ENCODE results near the gene ARID3C.

DNA sequence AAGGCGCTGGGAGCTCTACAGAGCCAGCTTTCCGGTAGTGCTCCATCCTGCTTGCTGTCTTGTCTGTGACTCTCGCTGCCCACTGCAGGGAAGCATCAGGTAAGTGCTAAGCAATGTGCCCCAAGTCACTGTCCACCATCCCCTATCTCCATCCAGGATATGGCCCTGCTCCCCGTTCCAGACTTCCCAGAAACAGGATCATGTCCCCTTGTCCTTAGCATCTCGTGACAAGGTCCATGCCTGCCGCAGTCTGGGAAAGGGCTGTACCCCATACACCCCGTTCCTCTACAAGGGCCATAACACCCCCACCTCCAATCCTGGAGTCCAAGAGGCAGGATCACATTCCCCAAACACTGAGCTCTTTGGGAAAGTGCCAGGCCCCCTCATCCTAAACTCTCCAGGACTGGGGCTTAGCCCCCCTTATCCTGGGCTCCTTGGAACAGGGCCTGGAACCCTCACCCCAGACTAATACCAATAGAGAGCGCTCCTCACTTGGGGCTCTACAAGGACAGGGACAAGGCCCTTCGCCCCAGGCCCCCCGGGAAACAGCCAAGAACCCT is 17.5 kb downstream of the ARID3C start:
- TF ChIP-seq, protein P1, sequence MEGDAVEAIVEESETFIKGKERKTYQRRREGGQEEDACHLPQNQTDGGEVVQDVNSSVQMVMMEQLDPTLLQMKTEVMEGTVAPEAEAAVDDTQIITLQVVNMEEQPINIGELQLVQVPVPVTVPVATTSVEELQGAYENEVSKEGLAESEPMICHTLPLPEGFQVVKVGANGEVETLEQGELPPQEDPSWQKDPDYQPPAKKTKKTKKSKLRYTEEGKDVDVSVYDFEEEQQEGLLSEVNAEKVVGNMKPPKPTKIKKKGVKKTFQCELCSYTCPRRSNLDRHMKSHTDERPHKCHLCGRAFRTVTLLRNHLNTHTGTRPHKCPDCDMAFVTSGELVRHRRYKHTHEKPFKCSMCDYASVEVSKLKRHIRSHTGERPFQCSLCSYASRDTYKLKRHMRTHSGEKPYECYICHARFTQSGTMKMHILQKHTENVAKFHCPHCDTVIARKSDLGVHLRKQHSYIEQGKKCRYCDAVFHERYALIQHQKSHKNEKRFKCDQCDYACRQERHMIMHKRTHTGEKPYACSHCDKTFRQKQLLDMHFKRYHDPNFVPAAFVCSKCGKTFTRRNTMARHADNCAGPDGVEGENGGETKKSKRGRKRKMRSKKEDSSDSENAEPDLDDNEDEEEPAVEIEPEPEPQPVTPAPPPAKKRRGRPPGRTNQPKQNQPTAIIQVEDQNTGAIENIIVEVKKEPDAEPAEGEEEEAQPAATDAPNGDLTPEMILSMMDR (IDR thresholded peaks at IDR 0.05; ENCODE audit: control extremely low read depth in 1 of 3, insufficient read depth in 1 of 3, low read depth in 1 of 3, low read length in 3 of 3): no peak
- TF ChIP-seq RAD21 (IDR thresholded peaks at IDR 0.05 in 1 of 2, conservative IDR thresholded peaks at IDR 0.05 in 1 of 2; ENCODE audit: low read depth in 2 of 2, low read length in 2 of 2) (no peak), JUN (IDR thresholded peaks at IDR 0.05; ENCODE audit: low read depth, low read length) (no peak), CHD2 (IDR thresholded peaks at IDR 0.05; ENCODE audit: low read length) (no peak), BRCA1 (IDR thresholded peaks at IDR 0.05; ENCODE audit: low read depth, low read length) (no peak), SIN3A (conservative IDR thresholded peaks at IDR 0.05 in 1 of 2, IDR thresholded peaks at IDR 0.05 in 1 of 2; ENCODE audit: low read depth in 1 of 2, low read length in 2 of 2) (no peak), FOSL1 (IDR thresholded peaks at IDR 0.05; ENCODE audit: insufficient read depth, low read depth, low read length) (no peak), NRF1 (IDR thresholded peaks at IDR 0.05; ENCODE audit: low read depth, low read length) (no peak)
